HG02981 (cell line): Measurements from ENCODE around the gene PTGR3.

ENCODE experiments used
- ATAC-seq: cut with Tn5 transposase; IDR thresholded peaks from one replicate; pipeline ENCODE4 v1.9.1; 2021; ENCODE audit warnings: mild to moderate bottlenecking, moderate library complexity; ENCODE audit not compliant: unreplicated experiment

PTGR3 gene

DNA sequence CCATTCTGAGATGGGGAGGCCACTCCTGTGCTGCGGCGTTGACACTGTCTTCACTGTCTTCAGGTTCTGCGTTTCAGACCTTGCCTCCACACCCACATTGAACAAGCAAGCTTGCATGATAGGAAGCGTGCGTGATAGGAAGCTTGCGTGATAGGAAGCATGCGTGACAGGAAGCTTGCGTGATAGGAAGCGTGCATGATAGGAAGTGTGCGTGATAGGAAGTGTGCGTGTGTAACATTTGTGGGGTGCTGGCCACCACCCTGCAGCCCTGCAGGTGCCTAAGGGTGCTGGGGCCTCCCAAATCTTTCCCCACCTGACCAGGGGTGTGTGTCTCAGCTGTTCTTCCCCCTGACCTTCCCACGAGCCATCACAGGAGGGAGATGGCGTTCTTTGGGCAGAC lies 27.0 kb upstream of the PTGR3 start:
- no peak for ATAC-seq

DNA sequence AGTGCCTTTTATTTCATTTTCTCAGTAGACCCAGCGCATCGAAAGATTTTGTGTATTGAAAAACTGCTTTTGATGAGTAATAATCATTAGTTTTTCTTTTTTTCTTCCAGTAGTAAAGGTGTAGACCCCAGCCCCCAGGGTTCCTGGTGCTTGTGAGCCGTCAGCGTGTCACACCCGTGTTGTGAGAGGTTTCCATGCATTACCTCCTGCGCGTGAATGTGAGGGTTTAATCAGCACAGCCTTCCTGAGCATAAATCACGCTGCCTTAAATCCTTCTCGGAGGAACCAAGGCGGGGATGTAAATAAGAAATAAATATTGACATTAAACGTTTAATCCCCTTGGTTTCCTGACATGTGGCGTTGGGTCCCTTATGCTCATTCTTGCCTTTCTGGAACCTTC lies 26.0 kb upstream of the PTGR3 start:
- ATAC-seq, result no peak

DNA sequence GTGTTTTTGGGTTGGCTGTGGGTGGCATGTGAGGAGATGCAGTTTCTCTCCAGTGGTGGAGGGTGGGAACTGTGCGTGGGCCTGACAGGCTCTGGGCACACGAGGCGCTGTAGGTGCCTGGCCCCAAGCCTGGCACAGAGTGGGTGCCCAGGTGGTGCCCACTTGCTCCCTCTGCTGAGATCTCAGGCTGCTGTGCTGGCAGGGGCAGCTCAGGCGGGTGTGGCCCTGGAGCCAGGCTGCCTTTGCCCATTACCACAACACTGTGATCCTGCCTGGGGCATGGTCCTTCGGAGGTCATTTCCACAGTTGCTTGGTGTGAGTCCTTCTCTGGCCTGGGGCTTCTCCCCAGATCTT lies 22.1 kb upstream of the PTGR3 start:
- ATAC-seq, result no peak

DNA sequence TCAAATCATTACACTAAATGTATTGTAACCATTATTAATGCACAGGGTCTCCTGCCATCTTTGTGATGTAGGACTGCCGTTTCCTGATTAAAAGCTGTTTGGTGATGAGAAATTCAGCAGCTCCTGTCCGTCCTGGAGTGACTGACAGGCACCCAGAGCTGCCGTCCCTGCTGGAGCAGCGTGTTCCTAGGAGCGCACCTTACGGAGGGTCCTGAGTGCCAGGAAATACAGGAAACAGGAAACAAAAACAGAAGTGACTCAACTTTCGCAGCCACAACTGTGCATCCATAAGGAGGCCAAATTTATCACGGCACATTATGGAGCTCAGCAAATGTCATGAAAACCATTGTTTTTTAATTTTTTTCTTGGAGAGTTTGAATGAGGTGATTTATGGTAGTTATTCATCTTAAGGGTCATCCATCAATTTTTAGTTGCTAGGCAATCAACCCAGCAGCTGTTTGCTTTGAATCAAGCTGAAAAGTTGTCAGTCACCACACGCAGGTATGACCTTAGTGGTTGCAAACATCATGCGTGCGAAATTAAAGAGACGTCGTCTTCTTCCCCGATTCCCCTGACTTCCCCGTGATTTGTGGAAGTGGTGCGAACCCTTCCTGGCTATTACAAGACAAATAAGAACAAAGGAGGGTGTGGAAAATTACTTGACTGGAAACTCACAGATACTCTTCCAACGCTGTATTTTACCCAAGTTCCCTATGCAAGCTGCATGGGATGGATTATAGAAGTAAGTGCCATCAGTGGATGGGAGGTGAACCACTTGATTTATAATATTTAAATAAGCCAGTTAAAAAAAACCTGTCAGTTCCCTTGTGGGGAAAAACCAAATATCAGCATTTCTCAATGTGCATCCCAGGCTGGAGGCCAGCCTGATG lies 21.5 kb upstream of the PTGR3 start:
- no peak for ATAC-seq

DNA sequence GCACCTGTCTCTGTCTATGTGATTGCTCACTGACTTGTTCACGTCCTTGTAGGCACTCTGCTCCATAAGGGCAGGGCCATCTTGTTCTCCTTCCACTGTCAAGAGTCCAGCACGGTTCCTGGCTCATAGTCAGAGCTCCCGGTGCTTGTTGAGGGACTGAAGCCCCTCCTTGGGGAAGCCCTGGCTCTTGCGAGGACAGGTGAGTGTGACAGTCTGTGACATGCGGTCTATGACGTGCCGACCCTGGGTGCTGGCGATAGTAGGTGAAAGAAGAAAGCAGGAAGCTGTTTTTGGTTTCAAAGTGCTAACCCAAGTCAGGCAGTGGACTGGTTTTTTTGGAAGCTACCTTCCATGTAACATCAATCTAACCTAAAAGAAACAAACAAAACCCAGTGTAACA lies 20.5 kb upstream of the PTGR3 start:
- no peak for ATAC-seq

DNA sequence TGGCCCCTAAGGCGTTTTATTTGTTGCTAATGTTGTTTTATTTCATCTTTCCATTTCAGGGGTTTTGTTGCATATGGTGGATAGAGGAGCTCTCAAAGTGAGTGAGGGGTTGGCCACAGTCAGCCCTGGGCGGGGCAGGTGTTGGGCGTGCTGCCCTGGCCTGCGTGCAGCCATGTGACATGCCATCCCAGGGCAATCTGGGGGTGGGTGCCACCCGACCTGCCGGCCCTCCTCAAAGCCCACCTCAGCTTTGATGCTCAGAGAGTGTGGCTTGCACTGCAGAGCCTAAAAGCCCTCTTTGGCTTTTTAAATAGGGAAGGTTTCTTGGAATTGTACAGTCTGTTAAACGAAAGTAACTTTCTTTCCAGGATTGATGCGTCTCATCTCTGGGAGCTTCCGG lies 20.0 kb upstream of the PTGR3 start:
- no peak for ATAC-seq

DNA sequence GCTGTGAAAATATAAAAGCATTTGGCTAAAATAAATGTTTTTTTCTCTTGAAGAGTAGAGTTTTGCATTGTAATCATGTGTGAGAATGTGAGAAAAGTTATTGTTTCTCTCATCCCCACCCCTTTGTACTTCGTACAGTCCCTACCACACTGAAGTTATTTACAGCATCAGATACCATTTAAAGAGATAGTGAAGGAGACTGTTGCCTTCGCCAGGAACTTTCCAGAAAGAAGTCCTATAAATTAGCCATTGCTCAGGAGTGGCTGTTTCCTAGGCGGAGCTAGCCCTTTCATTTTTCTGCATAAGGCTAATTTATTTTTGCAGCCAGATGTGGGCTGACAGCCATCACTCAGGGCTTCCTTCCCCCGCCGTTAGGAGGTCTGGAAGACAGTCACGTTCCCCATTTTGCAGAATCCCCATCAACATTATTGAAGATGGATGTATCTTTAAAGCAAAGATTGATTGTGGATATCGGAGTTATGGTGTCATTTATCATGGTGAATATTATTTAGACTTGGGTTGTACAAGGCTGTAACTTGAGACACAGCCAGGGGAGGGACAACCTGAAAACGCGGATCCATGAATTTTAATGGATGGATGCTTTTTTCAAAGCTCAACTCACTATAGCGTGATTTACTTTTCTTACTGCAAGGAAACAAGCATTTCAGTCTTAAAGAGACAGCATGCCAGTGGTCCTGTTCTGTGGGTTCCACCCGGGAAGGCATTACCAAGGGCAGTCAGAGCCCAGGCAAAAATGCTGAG lies 18.8 kb upstream of the PTGR3 start:
- ATAC-seq, result no peak

DNA sequence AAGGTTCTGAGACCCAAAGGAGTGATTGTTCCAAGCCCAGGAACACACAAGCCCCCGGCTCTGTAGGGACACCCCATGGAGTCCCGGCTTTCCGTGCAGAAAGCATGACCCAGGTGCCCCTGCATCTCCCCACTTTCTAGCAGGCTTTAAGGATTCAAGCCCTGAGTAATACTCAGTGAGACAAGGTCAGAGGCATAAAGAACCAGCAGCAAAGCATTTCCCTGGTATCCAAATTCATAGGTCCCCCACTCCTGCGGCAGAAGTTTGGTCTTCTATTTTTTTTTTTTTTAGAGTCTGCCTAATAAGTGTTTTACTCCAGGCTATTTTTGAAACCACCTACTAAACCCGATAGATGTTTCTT lies 18.0 kb upstream of the PTGR3 start:
- no peak for ATAC-seq

DNA sequence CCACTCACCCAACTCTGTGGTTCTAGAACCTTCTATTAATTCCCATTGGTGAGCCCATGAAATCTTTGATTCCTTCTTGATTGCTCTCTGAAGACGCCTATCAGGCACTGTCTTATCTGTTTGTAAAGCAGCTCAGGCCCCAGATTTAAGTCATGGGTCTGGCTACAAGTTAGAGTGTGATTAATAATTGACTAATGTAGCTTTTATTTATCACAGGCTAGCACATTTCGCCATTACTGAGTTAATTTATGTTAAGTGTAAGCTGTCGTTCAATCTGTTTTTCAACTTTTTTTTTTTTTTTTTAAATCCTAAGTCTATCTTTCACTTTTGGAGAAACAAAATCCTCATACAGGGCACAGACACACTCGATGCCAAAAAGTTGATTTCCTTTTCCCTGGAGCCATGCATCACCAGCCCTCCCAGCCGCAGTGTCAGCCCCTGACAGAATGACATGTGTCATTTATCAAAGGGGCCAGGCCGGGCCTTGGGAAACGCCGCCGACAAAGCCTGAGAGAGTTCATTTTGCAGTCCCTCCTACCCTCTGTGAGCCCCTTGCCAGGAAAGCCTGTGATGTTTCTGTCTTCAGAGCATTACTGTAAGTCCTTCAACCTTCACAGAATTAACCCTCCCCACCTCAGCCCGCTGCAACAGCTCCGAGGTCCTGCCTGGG lies 17.5 kb upstream of the PTGR3 start:
- no peak for ATAC-seq

DNA sequence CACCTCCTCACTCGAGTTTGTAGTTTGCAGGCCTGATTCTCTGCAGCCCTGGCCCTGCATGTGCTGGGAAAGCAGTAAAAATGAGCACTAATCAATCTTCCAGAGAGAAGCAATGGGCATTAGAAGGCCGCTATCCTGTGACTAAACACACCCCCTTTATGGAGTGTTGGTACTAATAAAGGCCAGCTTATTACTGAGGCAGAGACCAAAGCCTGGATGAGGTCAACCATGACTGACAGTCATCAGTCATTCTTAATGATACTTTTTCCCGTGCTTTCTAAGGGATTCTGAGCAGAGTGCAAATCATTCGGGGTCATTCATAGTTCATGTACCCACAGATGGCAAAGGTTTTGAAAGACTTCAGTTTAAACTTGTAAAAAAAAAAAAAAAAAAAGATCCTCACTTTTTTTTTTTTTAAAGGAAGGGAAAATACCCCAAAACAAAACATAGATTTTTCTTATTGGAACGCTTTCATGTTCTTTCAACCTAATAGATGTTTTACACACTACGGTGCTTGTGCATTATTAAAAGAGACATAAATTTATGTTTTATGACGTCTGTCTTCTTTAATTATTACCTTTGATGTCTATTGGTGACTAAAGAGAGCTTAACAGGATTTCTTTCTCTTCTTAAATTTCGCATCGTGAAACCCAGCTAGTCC lies 14.9 kb upstream of the PTGR3 start:
- no peak for ATAC-seq

DNA sequence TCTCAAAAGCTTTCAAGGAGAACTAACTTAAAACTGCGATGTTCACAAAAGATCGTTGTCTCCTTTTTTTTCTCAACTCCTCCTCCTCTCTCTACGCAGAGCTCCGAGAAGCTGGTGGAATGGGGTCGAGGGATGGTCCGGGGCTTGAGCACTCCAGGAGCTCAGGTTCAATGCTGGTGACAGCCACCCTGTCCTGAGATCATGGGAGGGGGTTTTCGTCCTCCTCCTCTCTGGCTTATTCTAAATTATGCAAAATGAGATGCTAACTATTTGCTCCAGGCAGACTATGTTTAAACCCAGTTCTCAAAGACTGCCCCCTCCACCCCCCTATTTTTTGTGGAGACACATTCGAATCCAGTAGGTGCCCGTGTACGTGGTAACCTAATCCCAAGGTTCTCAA lies 13.5 kb upstream of the PTGR3 start:
- no peak for ATAC-seq

DNA sequence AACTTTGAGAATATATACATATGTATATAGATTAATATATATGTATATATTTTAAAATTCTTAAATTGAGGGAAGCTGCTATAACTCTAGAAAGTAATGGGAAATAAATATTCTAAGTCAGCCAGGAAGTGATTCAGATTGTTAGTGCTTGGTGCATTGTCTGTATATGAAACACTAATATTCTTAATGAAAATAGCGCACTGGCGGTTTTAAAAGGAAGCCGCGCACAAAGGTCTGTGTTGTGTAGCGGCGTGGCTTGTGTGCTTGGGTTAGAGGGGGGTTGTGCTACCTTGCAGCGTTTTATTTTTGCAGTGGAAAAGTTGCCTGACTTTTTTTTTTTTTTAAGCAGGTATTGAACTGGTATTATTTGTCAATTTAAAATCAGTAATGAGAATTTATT lies 13.0 kb upstream of the PTGR3 start:
- no peak for ATAC-seq

DNA sequence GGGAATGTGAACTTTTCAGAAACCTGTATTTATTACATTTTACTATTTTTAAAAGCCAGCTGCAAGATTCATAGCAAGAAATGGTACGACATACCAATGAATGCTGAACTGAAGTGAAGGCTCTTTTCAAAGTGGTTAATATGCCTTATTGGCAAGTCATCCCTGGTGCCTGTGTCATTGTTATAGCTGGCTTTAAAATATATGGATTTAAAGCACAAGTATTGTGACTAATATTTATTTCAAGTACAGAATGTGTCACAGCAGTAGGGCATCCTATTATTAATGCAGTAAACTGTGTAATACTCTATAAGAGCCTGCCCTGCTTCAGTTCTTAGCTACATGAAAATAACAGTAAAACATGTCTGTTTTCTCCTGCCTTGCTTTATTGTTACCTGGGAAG lies 12.5 kb upstream of the PTGR3 start:
- no peak for ATAC-seq

DNA sequence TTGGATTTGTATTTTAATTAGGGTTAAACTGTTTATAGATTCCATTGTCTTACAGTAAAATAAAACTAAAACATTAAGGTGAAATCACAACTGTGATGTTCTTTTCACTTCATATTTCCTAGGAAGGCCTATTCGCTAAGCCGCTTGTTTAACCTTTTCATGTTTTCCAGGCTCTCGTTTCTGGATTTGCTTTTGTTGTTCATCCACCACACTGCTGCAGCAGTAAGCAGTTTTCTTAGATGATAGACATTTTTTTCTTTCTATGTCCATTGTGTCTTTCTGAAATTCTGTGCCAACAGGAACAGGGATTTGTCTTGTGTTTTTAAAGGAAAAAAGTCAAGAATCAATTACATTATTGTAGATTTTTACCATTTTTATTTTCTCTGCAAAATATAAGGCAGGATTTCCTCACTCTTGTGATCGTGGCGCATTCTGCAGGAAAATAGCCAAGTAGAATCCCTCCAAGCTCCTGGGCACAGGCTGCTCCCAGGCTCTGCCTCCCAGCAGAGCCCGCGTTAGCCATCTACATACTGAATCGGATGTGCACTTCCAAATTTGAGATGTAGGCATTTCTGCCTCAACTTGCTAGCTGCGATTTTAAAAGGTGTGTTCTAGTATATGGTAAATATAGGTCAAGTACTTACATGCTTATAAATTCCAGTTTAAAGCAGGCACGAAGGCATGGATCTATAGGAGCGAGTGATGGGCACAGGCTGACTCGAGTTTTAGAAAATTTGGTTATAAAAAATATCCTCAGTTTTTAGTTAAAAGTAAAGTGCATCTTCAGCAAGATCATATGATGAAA lies 11.8 kb upstream of the PTGR3 start:
- ATAC-seq, result no peak

DNA sequence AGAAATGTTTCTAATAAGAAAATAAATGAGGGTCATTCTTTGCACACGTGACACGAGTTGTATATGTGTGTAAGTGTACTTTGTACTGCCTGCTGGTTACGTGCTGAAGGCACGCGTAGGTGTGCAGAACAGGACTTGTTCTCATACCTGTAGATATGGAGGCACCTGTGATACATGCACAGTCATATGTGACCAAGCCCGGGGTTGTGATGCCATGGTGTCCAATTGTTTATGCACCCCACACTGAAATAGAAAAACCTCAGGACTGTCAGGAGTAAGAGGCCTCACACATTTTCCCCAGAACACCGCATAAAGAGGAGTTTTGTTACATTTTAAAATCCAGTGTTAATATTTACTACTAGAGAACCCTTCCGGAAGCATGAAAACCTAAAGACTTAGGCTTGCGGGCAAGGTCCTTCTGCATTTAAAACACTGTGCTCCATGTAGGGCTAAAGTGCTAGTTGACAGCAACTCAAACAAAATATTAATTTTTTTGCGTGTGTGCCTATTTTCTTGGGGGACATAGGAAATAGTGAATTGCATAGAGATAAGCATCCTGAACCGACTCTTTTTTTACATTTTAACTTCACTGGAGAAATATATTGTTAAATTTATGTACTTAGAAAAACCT lies 10.9 kb upstream of the PTGR3 start:
- ATAC-seq, result no peak

DNA sequence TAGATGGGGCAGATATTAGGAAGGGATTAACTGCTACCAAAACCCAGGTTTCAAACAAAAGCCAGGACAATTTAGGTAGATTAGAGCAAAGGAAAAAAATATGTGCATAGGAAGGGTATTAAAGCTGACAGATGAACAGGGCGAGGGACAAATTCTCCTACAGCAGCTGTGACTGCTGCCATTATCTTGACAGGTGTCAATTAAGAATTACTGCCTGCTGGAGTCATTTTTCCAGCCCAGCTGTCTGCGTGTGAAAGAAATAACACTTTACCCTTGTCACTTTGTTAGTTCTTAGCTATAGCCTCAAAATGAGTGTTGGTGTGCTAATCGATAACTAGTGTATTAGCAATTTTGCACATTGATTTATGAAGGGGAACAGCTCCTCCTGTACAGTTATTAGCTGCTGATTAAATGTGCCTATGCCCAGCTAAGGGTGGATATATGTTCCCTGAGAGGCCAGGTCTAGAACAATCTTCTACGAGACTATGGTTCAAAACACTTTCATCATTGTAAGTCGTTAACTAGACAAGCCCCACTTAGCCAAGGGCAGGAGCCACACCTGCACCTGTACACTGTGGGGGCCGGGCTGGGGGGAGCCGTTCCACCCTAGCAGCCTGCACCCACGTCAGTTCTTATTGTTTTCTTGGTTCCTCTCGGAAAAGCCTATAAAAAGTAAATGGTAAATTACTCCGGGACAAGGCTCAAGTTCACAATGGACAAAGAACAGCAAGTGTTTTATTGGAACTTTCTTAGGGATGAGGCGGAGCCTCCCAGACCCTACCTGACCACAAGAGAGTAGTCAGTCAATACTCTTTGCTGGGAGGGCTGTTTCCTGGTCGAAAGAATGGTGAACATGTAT lies 9.4 kb upstream of the PTGR3 start:
- no peak for ATAC-seq

DNA sequence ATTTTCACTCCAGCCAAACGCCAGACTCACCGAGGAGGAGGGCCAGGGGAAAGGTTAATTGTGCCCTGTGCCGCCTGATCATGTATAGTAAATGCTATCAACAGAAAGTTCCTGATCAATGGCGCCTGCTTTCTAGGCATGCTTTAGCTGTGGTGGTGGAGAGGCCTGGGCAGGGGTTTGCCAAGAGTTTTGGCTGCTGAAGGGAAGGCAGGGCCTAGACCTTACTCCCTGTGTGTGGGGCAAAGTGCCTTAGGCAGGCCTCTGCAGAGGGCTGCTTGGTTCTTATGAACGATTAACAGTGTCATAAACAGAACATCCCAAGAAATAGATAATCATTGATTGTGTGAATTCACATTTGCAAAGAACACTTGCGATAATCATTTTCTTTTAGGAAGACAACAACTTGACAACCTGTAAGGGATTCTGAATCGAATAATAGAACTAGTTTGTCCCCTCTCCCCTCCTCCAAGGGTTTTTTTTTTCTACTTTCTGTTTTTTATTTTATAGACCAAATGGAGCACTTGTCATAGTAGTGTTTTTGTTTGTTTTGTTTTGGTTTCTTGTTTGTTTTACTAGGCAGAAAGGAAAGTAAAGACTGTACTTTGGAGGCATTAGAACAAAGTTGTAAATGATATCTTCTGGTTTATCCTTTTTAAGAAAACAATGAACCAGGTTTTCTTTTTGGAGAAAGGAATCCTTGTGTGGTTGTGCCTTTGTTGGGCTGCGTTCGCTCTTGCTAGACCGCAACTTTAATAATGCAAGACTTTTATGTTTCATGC lies 8.2 kb upstream of the PTGR3 start:
- no peak for ATAC-seq

DNA sequence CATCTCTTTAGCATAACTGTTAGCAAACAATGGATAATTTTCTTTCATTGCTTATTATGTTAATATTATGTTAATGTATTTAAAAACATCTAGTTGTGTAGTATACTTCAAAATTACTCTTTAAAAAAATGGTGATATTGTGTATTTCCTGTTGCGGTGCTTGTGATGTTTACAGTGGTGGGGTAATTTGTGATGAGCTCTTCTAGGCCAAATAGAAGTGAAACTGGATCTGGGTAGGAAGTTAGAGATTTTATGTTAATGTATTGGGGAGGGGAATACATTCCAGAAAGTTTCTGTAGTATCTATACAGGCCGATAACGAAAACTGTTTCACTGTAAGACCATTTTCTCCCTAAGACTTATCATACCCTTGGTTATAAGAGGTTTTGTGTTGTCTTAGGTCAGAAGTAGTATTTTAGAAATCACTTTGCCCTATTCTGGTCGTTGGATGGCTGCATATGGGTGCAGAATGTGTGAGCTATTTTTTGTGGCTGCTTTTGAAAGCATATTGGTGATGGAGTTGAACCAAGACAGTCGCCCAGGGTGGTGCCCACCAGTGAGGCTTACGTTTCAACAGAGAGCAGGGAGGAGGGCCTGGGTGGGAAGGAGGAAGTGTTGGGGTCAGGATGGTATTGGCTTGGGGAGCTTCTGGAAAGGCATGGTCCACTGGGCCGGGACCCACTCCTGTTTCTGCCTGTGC lies 7.4 kb upstream of the PTGR3 start:
- ATAC-seq, result no peak
